ENCODE measurements around the gene LRRC32.

- TF ChIP-seq CTCF (conservative IDR thresholded peaks at IDR 0.05 in 1 of 2, IDR thresholded peaks at IDR 0.05 in 1 of 2; ENCODE audit: low read depth in 1 of 2, low read length in 2 of 2) (no peak), EZH2 (IDR thresholded peaks at IDR 0.05; ENCODE audit: low read length, missing control alignments) (no peak)
These were observed 48.7 kb downstream of the LRRC32 start for GRCh38 chr11:76621868-76622267.
